ENCODE measurements around the gene DCUN1D2.

DNA sequence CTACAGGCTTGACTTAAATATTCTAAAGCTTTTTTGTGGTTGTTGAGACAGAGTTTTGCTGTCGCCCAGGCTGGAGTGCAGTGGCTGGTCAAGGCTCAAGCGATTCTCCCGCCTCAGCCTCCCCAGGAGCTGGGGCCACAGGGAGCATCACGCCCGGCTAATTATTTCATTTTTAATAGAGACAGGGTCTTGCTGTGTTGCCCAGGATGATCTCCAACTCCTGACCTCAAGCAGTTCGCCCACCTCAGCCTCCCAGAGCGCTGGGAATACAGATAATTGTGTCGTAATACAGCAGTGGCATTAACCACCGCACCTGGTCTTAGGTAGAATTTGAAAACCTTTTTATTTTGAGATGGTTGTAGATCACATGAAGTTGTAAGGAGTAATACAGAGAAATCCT lies 1.5 kb upstream of the DCUN1D2 start:
- TF ChIP-seq POLR2A (IDR thresholded peaks at IDR 0.05; ENCODE audit: low read depth, low read length) (no peak), TAF1 (IDR thresholded peaks at IDR 0.05; ENCODE audit: low read depth, low read length) (no peak), POLR2AphosphoS5 (IDR thresholded peaks at IDR 0.05; ENCODE audit: low read depth, low read length) (no peak)
